SK-N-SH treated with all-trans-retinoic acid at 6 μM for 48 hours (cell line): ENCODE measurements around the gene ZNF514.

Source experiments
- ARNTL ChIP-seq: fragments of 450-650 bp; formaldehyde crosslinking; IDR thresholded peaks from 2 replicates; pipeline ENCODE4 v1.5.0; 2020; ENCODE audit warnings: low read depth, mild to moderate bottlenecking, moderate library complexity, borderline replicate concordance
- CSDC2 ChIP-seq: fragments of 250-450 bp; sonication (Bioruptor Pico); IDR thresholded peaks from 2 replicates; pipeline ENCODE4 v1.5.0; 2020; ENCODE audit warnings: mild to moderate bottlenecking, moderate library complexity
- ESRRG ChIP-seq: fragments of 250-450 bp; sonication (Bioruptor Pico); IDR thresholded peaks from 2 replicates; pipeline ENCODE4 v1.6.1; 2021; ENCODE audit warnings: mild to moderate bottlenecking
- GLIS3 ChIP-seq: fragments of 250-450 bp; sonication (Bioruptor Pico); IDR thresholded peaks from 2 replicates; pipeline ENCODE4 v1.5.0; 2020; ENCODE audit warnings: mild to moderate bottlenecking, moderate library complexity
- PPARA ChIP-seq: fragments of 250-450 bp; sonication (Bioruptor Pico); IDR thresholded peaks from 2 replicates; pipeline ENCODE4 v1.5.0; 2020; ENCODE audit warnings: mild to moderate bottlenecking, borderline replicate concordance

DNA sequence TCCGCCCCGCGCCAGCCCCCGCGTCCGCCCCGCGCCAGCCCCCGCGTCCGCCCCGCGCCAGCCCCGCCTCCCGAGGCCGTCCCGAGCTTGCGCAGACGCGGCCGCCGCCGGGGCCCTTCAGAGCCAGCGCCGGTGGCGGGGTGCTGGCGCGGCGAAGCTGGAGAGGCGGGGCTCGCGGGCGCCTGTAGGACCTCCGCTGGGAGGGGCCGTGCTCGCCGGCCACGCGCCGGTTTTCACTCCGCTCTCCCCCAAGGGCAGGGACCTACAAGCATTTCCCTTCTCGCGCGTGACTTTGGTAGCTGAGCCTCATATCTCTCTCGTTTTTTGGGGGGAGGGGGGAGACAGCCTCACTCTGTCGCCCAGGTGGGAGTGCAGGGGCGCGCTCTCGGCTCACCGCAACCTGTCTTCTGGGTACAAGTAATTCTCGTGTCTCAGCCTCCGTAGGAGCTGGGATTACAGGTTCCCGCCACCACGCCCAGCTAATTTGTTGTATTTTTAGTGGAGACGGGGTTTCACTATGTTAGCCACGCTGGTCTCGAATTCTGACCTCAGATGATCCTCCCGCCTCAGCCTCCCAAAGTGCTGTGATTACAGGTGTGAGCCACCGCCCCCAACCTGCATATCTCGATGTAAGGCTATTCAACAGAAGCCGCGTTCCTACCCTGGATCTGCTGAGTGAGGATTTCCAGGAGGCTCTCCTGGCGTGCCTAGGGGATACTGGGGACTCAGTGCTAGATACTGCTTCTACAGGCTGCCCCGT lies at the start of gene ZNF514:
- no peak for TF ChIP-seq ARNTL
- no peak for TF ChIP-seq PPARA (CRISPR knock-in tag)
- TF ChIP-seq CSDC2 (CRISPR knock-in tag): no peak
- no peak for TF ChIP-seq ESRRG (CRISPR knock-in tag)
- TF ChIP-seq GLIS3 (CRISPR knock-in tag): no peak
